ENCODE data around the gene SS18L1. TPM values are rescaled to one million over a fixed set of nuclear protein-coding genes. Genes with fewer than 3 reads are reported as not detected.

Gene SS18L1, protein sequence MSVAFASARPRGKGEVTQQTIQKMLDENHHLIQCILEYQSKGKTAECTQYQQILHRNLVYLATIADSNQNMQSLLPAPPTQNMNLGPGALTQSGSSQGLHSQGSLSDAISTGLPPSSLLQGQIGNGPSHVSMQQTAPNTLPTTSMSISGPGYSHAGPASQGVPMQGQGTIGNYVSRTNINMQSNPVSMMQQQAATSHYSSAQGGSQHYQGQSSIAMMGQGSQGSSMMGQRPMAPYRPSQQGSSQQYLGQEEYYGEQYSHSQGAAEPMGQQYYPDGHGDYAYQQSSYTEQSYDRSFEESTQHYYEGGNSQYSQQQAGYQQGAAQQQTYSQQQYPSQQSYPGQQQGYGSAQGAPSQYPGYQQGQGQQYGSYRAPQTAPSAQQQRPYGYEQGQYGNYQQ
- total RNA-seq, result 11.3 and 21.9 TPM in 2 replicates

DNA sequence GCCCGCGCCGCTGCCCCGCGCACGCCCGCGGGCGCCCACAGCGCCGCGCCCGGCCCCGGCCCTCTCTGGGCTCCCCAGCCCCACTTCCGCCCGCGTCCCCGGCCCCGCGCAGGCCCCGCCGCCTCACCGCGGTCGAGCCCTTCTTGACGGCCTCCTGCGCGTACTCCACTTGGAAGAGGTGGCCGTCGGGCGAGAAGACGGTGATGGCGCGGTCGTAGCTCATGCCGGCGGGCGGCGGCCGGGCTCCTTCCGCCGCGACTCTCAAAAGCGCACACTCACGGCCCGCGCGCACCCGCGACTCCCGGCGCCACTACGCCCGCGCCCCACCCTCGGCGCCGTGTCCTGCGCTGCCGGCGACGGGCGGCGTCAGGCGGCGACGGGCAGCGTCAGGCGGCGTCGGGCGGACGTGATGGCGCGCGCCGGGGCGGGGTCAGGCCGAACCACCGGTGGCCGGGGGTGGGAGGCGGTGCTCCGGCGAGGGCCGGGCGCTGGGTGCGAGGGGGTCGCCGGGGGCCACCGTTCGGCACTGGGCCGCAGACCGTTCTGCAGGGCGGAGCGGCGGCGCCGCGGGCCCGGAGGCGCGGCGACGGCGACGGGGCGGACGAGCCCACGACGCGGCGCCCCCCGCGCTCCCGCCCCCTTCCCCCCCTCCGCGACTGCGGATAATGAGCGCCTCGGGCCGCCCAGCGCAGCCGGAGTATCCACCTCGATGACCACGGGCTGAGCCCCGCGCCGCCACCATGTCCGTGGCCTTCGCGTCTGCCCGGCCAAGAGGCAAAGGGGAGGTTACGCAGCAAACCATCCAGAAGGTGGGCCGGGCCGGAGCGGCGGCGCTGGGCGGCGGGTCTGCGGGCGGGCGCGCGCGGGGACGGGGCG, at the start of gene SS18L1, which contains the start of gene PSMA7:
TSS of gene SS18L1 (plus strand) at position 689 of the 876 bp plus-strand sequence. CDS start at position 741, 52 bp downstream.
TSS of gene PSMA7 (minus strand) at position 314 of the 876 bp plus-strand sequence. CDS start at position 223, 91 bp downstream.

GRCh38 chr20:62121776-62122653, 21.6 kb upstream of the SS18L1 start, which contains the start of gene LSM14B:
Gene LSM14B (plus strand): TSS chr20:62122475. CDS start chr20:62122667, 192 bp downstream.

GRCh38 chr20:62182469-62183425, 39.2 kb downstream of the SS18L1 start, which contains the start of gene MTG2:
Gene MTG2 (plus strand): TSS chr20:62183028. CDS start chr20:62193421, 10,393 bp downstream.

GRCh38 chr20:62219992-62220665, 76.6 kb downstream of the SS18L1 start, which contains the start of gene HRH3:
Gene HRH3 (minus strand): TSS chr20:62220278. CDS start chr20:62219970, 308 bp downstream.

Other genes with a start within 250 kb of the SS18L1 start
- gene TAF4, start 77.9 kb upstream of the SS18L1 start, total RNA-seq, result 3.4 and 11.2 TPM in 2 replicates
- gene LSM14B, start 21.3 kb upstream of the SS18L1 start, total RNA-seq, result 54.5 and 59.8 TPM in 2 replicates
- gene PSMA7, start 375 bp upstream of the SS18L1 start, total RNA-seq, result 358 and 369 TPM in 2 replicates
- 19.9 and 21.2 TPM in 2 replicates for gene MTG2, start 39.3 kb downstream of the SS18L1 start, total RNA-seq
- not detected in 2 replicates for gene HRH3, start 76.5 kb downstream of the SS18L1 start, total RNA-seq
- 48.9 and 67.8 TPM in 2 replicates for gene OSBPL2, start 94.8 kb downstream of the SS18L1 start, total RNA-seq
- gene ADRM1, start 159.2 kb downstream of the SS18L1 start, total RNA-seq, result 100 and 124 TPM in 2 replicates
- 50.9 and 289 TPM in 2 replicates for gene LAMA5, start 223.5 kb downstream of the SS18L1 start, total RNA-seq
- gene RPS21, start 243.3 kb downstream of the SS18L1 start, total RNA-seq, result 541 and 1,127 TPM in 2 replicates